ENCODE results near the gene POC1A. TPM values are rescaled to one million over a fixed set of nuclear protein-coding genes. Genes with fewer than 3 reads are reported as not detected.

POC1A gene
- polyA plus RNA-seq, 1 donor: 5.9 TPM

DNA sequence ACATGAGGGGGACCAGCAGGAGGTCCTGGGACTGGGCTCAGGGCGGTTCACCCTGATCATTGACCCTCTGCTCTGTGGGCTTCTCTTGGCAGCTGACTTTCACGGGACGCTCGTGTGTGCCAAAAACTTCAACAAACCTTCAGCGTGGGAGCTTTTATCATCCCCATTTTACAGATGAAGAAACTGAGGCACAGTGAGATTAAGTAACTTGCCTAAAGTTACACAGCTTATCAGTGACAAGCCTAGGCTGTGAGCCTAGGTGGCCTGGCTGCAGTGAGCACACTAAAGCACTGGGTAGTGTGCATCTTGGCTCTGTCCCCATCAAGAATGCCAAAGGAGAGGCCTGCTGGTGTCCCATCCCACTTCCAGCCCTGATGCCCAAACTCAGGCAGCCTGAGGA is 74.3 kb downstream of the POC1A start:
- H3K9me3 ChIP-seq (ENCODE audit: control insufficient read depth, low read depth, low read length): no peaks in the 10 kb centered on the region
- DNase-seq: no peak
- H3K4me3 ChIP-seq (ENCODE audit: low read length): no peak overlapping the region
- H3K27me3 ChIP-seq (ENCODE audit: control insufficient read depth, insufficient read depth, low read length): no peaks in the 10 kb centered on the region
- peaks cover 4% of the 10 kb centered on the region for H3K4me1 ChIP-seq (ENCODE audit: control insufficient read depth, insufficient read depth, low read length)
- H3K27ac ChIP-seq (ENCODE audit: low read length): no peak overlapping the region
- no CpG with 5 or more reads among the region's 5 CpGs for WGBS (ENCODE audit: insufficient coverage, low lambda C conversion rate)
- no peaks in the 10 kb centered on the region for H3K36me3 ChIP-seq (ENCODE audit: control insufficient read depth, insufficient read depth, low read length)

DNA sequence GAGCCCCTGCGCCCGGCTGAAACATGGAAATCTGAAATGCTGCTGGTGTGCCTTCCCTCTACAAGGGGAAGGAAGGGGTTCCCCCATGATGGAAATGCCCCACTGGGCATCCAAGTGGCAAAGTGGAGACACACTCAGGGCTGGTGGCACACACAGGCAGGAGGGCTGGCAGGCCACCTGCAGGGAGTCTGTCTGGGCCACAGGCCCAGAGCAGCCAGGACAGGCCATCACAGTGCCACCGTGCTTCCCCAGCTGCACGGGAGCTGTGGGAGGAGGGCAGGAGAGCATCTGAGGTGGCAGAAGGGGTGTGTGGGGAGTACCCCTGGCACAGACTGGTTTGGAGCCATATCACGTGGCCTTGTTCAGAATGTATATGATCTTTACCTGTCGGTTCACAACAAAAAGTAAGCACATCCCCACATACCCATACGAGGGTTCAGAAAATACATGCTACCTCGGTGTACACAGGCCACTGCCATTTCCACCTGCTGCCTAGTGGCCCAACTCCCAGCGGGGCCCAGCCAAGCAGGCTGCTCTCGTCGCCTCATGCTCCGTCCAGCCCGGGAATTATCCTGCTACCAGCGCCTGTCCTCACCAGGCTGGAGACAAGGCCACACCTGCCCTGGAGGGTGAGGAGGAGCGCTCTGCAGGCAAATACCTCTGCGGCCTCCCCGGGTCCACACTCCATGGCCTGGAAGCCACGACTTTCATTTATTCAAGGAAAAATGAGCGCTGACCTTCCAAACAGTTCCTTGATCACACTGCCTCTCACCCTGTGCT is 75.3 kb downstream of the POC1A start:
- Histone ChIP-seq H3K4me3 (ENCODE audit: low read length) (no peak overlapping the region), H3K27me3 (ENCODE audit: control insufficient read depth, insufficient read depth, low read length) (no peaks in the 10 kb centered on the region), H3K27ac (ENCODE audit: low read length) (no peak overlapping the region), H3K4me1 (ENCODE audit: control insufficient read depth, insufficient read depth, low read length) (peaks cover 4% of the 10 kb centered on the region), H3K36me3 (ENCODE audit: control insufficient read depth, insufficient read depth, low read length) (no peaks in the 10 kb centered on the region), H3K9me3 (ENCODE audit: control insufficient read depth, low read depth, low read length) (no peaks in the 10 kb centered on the region)
- no CpG with 5 or more reads among the region's 19 CpGs for WGBS (ENCODE audit: insufficient coverage, low lambda C conversion rate)
- no peak for DNase-seq

DNA sequence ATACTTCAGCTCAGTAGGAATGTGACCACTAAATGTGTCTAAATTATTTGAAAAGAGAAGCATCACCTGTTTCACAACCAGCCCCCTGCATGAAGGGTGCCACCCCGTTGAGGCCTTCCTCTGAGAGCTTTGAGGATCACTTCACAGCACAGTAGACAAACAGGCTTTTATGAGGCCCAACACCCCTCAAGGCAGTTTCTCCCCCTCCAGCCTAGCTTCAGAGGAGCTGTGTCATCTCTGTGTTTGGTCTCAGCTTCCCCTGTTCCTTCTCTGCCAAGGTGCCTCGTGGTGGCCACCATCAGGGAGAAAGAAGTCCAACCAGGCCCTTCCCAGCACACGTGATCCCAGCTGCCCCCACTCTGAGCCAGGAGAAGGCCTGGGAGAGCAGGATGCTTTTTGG is 76.3 kb downstream of the POC1A start:
- no CpG with 5 or more reads among the region's 3 CpGs for WGBS (ENCODE audit: insufficient coverage, low lambda C conversion rate)
- Histone ChIP-seq H3K9me3 (ENCODE audit: control insufficient read depth, low read depth, low read length) (no peaks in the 10 kb centered on the region), H3K27ac (ENCODE audit: low read length) (no peak overlapping the region), H3K4me1 (ENCODE audit: control insufficient read depth, insufficient read depth, low read length) (peaks cover 4% of the 10 kb centered on the region), H3K4me3 (ENCODE audit: low read length) (no peak overlapping the region), H3K27me3 (ENCODE audit: control insufficient read depth, insufficient read depth, low read length) (no peaks in the 10 kb centered on the region), H3K36me3 (ENCODE audit: control insufficient read depth, insufficient read depth, low read length) (no peaks in the 10 kb centered on the region)
- DNase-seq: no peak

DNA sequence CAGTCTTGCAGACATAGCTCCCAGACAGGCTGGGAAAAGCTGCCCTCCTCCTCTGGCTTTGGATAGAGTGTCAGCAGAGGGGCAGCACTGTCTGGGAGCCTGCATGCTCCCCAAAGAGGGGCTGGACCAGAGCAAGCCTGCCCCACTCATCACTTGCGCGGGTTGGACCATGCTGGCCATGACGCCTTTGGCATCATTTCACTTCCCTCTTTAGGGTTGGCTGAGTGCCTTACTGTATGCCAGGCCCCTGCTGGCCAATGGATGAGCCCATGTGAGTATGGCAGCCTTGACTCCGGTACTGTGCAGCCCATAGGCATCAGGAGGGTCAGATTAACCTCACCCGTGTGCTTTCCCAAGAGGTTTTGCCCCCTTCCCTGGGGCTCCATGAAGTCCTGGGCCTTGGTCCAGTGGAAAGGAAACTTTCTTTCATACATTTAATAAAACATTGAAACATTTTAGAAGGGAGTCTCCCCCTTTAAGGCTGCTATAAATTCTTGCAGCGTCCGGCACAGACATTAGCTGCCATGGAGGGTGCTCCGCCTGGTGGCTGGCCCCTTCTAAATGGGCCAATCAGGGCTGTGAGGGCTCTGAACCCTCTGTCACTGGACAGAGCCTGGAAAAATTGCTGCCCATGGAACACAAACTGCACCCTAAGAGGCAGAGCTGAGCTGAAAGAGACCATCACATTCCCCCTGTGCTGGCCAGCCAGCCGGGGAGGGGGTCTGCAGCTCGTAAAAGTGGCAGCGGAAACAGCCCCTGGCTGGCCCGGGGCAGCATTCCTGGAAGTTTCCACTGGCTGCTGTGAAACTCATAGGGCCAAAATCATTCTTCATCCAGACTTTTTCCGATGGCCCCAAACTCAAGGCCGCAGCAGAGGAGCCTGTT is 77.1 kb downstream of the POC1A start:
- WGBS (ENCODE audit: insufficient coverage, low lambda C conversion rate): 62% methylated on average over 2 of the region's 14 CpGs
- no peak overlapping the region for H3K27ac ChIP-seq (ENCODE audit: low read length)
- no peak for DNase-seq
- H3K27me3 ChIP-seq (ENCODE audit: control insufficient read depth, insufficient read depth, low read length): no peaks in the 10 kb centered on the region
- no peaks in the 10 kb centered on the region for H3K36me3 ChIP-seq (ENCODE audit: control insufficient read depth, insufficient read depth, low read length)
- H3K4me3 ChIP-seq (ENCODE audit: low read length): no peak overlapping the region
- H3K4me1 ChIP-seq (ENCODE audit: control insufficient read depth, insufficient read depth, low read length): peaks cover 4% of the 10 kb centered on the region
- no peaks in the 10 kb centered on the region for H3K9me3 ChIP-seq (ENCODE audit: control insufficient read depth, low read depth, low read length)

DNA sequence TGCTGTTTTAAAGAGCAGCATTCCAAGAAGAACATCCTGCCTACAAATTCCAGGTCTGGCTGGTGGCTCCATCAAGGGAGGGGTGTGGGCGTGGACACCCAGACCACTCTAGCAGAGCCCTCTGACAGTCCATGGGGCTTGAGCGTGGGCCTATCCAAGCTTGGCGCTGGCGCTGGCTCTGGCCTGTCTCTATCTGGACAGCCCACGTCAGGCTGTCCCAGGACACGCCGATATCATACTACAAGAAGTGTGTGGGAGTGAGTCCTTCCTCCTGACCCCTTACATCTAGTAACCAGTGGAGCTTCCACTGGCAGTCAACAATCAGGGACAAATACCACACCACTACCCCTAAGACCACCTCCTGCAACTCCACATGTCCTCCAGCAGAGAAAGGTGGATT is 80.7 kb downstream of the POC1A start:
- no peak overlapping the region for H3K4me3 ChIP-seq (ENCODE audit: low read length)
- H3K4me1 ChIP-seq (ENCODE audit: control insufficient read depth, insufficient read depth, low read length): peaks cover 7% of the 10 kb centered on the region
- H3K27ac ChIP-seq (ENCODE audit: low read length): no peak overlapping the region
- no peak for DNase-seq
- no peaks in the 10 kb centered on the region for H3K36me3 ChIP-seq (ENCODE audit: control insufficient read depth, insufficient read depth, low read length)
- H3K9me3 ChIP-seq (ENCODE audit: control insufficient read depth, low read depth, low read length): no peaks in the 10 kb centered on the region
- no CpG with 5 or more reads among the region's 7 CpGs for WGBS (ENCODE audit: insufficient coverage, low lambda C conversion rate)
- no peaks in the 10 kb centered on the region for H3K27me3 ChIP-seq (ENCODE audit: control insufficient read depth, insufficient read depth, low read length)

DNA sequence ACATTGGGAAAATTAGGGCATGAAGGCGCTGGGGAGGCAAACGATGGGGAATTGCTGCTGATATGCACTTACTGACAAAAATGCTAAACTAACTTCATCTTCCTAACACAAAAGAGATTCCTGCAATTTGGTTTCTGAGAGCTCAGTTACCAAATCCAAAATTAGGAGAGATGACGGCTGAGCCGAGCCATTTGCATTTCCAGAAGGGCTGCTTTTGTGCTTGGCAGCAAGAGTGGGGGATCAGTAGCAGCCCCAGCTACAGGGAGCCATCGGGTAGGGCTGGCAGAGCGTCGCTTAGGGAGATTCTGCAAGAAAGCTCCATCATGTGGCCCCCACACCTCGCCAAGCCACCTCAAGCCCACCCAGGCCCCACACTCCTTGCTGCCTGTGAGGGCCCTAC is 81.8 kb downstream of the POC1A start:
- WGBS (ENCODE audit: insufficient coverage, low lambda C conversion rate): 100% methylated on average over 2 of the region's 8 CpGs
- H3K27ac ChIP-seq (ENCODE audit: low read length): no peak overlapping the region
- no peak overlapping the region for H3K4me3 ChIP-seq (ENCODE audit: low read length)
- no peaks in the 10 kb centered on the region for H3K36me3 ChIP-seq (ENCODE audit: control insufficient read depth, insufficient read depth, low read length)
- no peak for DNase-seq
- H3K9me3 ChIP-seq (ENCODE audit: control insufficient read depth, low read depth, low read length): no peaks in the 10 kb centered on the region
- no peaks in the 10 kb centered on the region for H3K27me3 ChIP-seq (ENCODE audit: control insufficient read depth, insufficient read depth, low read length)
- H3K4me1 ChIP-seq (ENCODE audit: control insufficient read depth, insufficient read depth, low read length): peaks cover 17% of the 10 kb centered on the region

DNA sequence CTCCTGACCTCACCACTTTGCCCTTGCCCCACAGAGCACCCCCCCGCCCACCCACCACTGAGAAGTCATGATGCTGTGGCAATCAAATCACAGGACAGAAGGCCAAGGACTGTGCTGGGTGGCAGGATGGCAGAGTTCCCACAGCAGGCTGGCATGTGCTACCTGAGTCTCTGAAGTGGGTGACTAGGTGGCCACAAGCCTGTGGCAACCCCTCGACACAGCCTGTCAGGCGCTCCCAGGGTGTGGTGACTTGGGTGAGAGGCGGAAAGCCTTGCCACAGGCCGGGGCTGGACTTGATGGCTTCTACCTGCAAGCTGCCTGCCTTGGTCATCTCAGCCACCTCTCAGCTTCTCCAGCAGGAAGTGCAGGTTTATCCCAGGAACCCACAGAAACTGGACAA is 82.2 kb downstream of the POC1A start:
- no CpG with 5 or more reads among the region's 5 CpGs for WGBS (ENCODE audit: insufficient coverage, low lambda C conversion rate)
- Histone ChIP-seq H3K36me3 (ENCODE audit: control insufficient read depth, insufficient read depth, low read length) (no peaks in the 10 kb centered on the region), H3K4me3 (ENCODE audit: low read length) (no peak overlapping the region), H3K9me3 (ENCODE audit: control insufficient read depth, low read depth, low read length) (no peaks in the 10 kb centered on the region), H3K27me3 (ENCODE audit: control insufficient read depth, insufficient read depth, low read length) (no peaks in the 10 kb centered on the region), H3K27ac (ENCODE audit: low read length) (no peak overlapping the region), H3K4me1 (ENCODE audit: control insufficient read depth, insufficient read depth, low read length) (peaks cover 18% of the 10 kb centered on the region)
- DNase-seq: no peak

DNA sequence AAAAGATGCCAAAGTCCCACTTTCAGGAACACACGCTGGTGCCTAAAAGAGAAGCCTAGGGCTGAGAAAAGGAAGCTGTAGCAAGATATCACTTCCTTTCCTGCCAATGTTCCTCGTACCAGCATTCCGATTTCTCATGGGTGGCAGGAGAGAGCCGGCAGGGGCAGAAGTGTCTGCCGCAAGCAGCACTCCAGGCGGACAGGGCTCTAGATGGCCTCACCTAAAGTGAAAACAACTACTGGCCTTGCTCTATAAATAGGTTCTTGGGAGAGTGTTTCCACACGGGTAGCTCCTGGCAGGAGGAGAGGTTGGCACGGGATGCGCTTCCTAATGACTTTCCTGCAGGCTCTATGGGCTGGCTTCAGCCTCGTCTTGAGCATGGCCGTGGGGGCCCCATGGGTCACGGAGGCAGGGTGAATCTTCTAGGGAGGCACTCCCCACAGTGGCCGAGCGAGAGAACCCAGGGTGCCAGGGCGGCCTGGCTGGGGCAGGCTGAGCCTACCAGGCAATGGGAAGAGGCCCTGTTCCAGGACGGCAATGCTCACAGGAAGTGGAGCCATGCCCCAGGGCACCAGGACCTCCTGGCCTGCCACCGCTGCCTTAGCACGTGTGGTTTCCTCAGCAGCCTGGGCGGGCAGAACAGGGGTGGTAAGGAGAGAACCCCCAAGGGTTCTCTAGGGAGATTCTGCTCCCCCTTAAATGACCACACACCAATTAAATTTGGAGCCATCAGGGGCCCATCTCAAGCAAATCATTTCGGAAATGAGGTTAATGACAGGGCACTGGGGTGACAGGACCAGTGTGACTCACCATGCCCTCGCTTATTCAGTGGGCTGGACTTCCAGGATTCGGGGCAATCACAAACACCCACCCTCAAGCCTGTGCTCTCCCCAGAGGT is 83.2 kb downstream of the POC1A start:
- no peak overlapping the region for H3K27ac ChIP-seq (ENCODE audit: low read length)
- no peak overlapping the region for H3K4me3 ChIP-seq (ENCODE audit: low read length)
- no peaks in the 10 kb centered on the region for H3K9me3 ChIP-seq (ENCODE audit: control insufficient read depth, low read depth, low read length)
- DNase-seq: no peak
- H3K36me3 ChIP-seq (ENCODE audit: control insufficient read depth, insufficient read depth, low read length): no peaks in the 10 kb centered on the region
- H3K27me3 ChIP-seq (ENCODE audit: control insufficient read depth, insufficient read depth, low read length): no peaks in the 10 kb centered on the region
- peaks cover 18% of the 10 kb centered on the region for H3K4me1 ChIP-seq (ENCODE audit: control insufficient read depth, insufficient read depth, low read length)
- no CpG with 5 or more reads among the region's 22 CpGs for WGBS (ENCODE audit: insufficient coverage, low lambda C conversion rate)

DNA sequence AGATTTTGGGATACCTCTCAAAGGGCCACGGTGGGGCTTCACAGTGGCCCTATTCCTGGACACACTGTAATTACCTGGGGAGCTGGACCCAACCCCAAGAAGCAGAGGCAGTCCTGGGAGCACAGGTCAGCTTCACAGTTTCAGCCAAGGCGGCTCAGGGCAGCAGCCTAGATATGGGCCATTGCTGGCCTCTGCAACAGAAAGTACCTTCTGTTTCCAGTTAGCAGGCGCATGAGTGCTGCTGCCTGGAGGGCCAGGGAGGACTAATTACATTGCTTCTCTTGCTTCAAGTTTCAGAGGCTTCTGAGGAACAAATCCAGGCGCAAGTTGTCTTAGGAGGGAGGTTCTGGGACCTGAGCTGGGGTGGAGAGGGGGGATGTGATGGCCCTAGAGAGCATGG is 84.4 kb downstream of the POC1A start:
- DNase-seq: no peak
- Histone ChIP-seq H3K4me3 (ENCODE audit: low read length) (no peak overlapping the region), H3K27ac (ENCODE audit: low read length) (no peak overlapping the region), H3K36me3 (ENCODE audit: control insufficient read depth, insufficient read depth, low read length) (no peaks in the 10 kb centered on the region), H3K4me1 (ENCODE audit: control insufficient read depth, insufficient read depth, low read length) (peaks cover 18% of the 10 kb centered on the region), H3K9me3 (ENCODE audit: control insufficient read depth, low read depth, low read length) (no peaks in the 10 kb centered on the region), H3K27me3 (ENCODE audit: control insufficient read depth, insufficient read depth, low read length) (no peaks in the 10 kb centered on the region)
- WGBS (ENCODE audit: insufficient coverage, low lambda C conversion rate): no CpG with 5 or more reads among the region's 4 CpGs

DNA sequence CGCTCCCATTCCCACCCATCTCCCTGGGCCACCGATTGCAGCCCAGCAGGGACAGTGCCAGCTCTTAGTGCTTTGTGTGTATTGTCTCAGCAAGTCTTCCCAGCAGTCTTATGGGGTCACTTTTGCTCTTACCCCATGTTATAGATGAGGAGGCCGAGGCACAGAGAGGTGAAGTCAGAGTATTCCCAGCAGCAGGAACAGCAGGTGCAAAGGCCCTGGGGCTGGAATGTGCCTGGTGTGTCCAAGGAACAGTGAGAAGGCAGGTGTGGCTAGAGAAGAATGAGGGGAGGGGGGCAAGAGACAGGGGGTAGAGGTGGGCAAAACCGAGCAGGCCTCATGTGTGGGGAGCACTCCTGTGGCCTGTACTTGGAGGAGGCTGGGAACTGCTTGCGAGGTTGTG is 85.1 kb downstream of the POC1A start:
- Histone ChIP-seq H3K27ac (ENCODE audit: low read length) (no peak overlapping the region), H3K9me3 (ENCODE audit: control insufficient read depth, low read depth, low read length) (no peaks in the 10 kb centered on the region), H3K27me3 (ENCODE audit: control insufficient read depth, insufficient read depth, low read length) (no peaks in the 10 kb centered on the region), H3K36me3 (ENCODE audit: control insufficient read depth, insufficient read depth, low read length) (no peaks in the 10 kb centered on the region), H3K4me1 (ENCODE audit: control insufficient read depth, insufficient read depth, low read length) (peaks cover 18% of the 10 kb centered on the region), H3K4me3 (ENCODE audit: low read length) (no peak overlapping the region)
- WGBS (ENCODE audit: insufficient coverage, low lambda C conversion rate): no CpG with 5 or more reads among the region's 5 CpGs
- DNase-seq: no peak

Measured in large intestine (tissue), 3 donors.